ENCODE data around the gene KRTAP1-3.

DNA sequence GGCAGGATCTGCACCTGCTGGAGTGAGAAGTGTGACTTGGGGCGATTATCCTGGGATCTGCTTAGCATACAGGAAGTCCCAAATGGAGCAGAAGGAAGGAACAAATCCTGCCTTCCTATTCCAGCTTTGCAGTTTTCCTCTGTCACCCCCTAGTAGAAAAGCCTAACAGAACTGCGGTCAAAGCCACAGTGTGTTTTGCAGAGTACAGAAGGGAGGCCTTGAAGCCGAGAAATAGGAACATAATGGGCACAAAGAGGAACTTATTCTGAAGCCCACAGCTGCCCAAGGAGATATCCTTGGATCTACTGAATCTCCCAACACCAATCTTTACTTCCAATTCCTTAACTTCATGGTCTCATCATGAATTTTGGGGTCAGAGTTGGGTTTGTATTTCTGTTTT lies 16.1 kb downstream of the KRTAP1-3 start:
- TF ChIP-seq, protein P1, sequence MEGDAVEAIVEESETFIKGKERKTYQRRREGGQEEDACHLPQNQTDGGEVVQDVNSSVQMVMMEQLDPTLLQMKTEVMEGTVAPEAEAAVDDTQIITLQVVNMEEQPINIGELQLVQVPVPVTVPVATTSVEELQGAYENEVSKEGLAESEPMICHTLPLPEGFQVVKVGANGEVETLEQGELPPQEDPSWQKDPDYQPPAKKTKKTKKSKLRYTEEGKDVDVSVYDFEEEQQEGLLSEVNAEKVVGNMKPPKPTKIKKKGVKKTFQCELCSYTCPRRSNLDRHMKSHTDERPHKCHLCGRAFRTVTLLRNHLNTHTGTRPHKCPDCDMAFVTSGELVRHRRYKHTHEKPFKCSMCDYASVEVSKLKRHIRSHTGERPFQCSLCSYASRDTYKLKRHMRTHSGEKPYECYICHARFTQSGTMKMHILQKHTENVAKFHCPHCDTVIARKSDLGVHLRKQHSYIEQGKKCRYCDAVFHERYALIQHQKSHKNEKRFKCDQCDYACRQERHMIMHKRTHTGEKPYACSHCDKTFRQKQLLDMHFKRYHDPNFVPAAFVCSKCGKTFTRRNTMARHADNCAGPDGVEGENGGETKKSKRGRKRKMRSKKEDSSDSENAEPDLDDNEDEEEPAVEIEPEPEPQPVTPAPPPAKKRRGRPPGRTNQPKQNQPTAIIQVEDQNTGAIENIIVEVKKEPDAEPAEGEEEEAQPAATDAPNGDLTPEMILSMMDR (conservative IDR thresholded peaks at IDR 0.05; ENCODE audit: low read depth, low read length), result no peak
- TF ChIP-seq MXI1 (IDR thresholded peaks at IDR 0.05; ENCODE audit: borderline replicate concordance, low read depth, low read length) (no peak), MAFK (IDR thresholded peaks at IDR 0.05; ENCODE audit: low read depth, low read length) (no peak), CEBPB (IDR thresholded peaks at IDR 0.05; ENCODE audit: low read depth, low read length) (no peak), BHLHE40 (IDR thresholded peaks at IDR 0.05; ENCODE audit: low read depth, low read length) (no peak), RAD21 (IDR thresholded peaks at IDR 0.05; ENCODE audit: low read length) (no peak), POLR2A (IDR thresholded peaks at IDR 0.05; ENCODE audit: low read depth, low read length) (no peak), SMC3 (IDR thresholded peaks at IDR 0.05; ENCODE audit: low read depth, low read length) (no peak)
- TF ChIP-seq, protein P2, sequence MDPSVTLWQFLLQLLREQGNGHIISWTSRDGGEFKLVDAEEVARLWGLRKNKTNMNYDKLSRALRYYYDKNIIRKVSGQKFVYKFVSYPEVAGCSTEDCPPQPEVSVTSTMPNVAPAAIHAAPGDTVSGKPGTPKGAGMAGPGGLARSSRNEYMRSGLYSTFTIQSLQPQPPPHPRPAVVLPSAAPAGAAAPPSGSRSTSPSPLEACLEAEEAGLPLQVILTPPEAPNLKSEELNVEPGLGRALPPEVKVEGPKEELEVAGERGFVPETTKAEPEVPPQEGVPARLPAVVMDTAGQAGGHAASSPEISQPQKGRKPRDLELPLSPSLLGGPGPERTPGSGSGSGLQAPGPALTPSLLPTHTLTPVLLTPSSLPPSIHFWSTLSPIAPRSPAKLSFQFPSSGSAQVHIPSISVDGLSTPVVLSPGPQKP (IDR thresholded peaks at IDR 0.05; ENCODE audit: borderline replicate concordance, low read depth, low read length), result no peak

All from IMR-90 (cell line).